GM21528 (cell line): ENCODE results near the gene GUCY2D.

Experiments used
- ATAC-seq: cut with Tn5 transposase; IDR thresholded peaks from one replicate; pipeline ENCODE4 v1.9.1; 2021; ENCODE audit warnings: mild to moderate bottlenecking, moderate library complexity; ENCODE audit not compliant: unreplicated experiment, low FRiP score

Gene GUCY2D

DNA sequence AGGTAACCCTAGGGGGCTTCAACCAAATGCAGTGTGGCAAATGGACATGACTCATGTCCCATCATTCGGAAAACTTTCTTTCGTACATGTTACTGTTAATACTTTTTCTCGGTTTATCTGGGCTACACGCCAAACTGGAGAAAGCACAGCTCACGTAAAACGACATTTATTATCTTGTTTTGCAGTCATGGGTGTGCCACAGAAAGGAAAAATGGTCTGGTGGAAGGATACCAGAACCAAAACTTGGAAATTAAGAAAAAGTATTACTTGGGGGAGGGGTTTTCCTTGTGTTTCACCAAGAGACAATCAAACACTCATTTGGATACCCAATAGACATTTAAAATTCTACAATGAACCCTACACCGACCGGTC is 60.0 kb downstream of the GUCY2D start:
- no peak for ATAC-seq

DNA sequence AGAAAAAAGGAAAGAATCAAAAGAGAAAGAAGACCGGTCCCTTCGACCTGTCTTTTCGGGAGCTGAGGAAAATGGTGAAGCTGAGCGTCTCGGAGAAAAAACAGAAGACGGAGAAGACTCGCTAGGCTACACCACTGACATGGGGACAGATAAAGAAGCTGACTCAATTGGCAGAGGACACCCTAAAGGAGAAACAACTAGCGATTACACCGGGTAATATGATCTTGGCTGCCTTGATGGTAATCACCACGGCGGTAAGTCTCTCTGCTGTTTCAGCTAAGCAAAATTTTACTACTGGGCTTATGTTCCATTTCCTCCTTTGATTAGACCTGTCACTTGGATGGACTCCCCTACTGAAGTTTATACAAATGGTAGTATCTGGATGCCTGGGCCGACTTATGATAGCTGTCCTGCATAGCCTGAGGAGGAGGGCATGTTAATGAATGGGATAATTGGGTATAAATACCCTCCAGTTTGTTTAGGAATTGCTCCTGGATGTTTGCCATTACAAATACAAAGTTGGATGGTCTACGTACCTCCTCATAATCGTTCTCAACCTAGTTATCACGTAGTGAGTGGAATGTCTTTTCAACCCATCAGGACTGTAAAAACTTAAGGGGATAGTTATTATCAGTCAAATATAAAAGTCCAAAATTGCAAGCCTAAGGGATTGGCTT is 60.5 kb downstream of the GUCY2D start:
- ATAC-seq = no peak

GRCh38 chr17:8063761-8064534 is 61.5 kb downstream of the GUCY2D start:
- no peak for ATAC-seq

DNA sequence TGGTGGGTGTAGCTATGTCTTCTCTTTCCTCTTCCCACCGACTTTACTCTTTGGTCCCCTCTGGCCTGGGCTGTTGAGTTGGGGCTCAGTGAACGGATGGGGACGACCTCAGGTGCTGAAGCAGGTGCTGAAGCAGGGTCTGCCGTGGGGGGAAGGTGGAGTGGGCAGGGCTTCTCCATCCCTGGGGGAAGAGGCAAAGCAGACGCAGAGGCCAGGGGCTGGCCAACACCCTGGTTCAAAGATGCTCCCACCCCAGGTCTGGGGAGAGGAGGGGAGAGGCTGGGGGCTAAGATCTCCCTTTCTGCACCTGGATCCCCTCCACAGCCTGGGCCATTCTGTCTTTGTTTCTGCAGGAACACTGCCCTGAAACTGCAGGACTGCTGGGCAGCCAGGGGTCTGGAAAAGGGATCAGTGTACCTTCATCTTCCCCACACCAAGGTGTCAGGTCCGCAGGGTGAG is 62.2 kb downstream of the GUCY2D start:
- no peak for ATAC-seq

DNA sequence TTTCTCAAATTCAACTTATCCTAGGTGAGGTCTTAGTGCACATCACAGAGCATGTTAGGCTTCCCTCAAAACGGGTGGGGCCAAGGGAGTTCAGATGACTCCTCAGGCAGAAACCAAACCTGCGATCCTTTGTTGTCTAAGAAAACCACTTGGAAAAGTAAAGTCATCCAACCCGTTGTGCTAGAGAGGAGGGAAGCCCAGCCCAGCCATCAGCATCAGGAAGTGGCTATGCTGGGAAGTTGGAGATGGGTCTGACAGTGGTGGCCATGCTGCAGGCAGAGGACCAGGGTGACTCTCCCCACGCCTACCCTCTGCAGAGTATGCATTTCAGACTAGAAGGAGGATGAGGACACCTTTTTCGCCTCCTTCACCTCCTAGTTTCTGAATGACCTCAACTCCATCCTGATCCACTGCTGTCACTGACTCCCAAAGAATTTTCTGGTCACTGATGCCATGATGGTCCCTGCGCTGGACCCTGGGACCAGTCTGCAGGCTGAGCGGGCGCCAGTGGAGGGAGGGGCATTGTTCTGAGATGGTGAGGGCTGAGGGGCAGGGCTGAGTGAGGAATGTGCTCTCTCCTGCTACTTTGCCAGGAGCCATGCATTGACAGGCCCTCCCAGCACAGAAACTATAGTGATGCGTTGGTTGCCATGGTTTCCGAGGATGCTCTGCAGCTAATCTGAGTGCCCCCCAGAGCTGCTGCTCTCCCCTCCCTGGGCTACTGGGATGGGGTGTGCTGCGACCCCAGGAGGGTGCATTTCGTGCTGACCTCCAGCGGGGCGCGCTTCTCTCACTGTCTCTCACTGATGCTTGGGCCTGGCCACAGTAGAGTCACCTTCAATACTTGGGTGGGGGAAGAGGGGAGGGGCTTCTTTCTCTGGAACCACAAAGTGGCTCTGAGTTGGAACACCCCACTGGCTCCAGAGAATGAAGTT is 64.7 kb downstream of the GUCY2D start:
- ATAC-seq = no peak

- ATAC-seq = no peak
Observed at GRCh38 chr17:8067806-8068205, 65.4 kb downstream of the GUCY2D start.

DNA sequence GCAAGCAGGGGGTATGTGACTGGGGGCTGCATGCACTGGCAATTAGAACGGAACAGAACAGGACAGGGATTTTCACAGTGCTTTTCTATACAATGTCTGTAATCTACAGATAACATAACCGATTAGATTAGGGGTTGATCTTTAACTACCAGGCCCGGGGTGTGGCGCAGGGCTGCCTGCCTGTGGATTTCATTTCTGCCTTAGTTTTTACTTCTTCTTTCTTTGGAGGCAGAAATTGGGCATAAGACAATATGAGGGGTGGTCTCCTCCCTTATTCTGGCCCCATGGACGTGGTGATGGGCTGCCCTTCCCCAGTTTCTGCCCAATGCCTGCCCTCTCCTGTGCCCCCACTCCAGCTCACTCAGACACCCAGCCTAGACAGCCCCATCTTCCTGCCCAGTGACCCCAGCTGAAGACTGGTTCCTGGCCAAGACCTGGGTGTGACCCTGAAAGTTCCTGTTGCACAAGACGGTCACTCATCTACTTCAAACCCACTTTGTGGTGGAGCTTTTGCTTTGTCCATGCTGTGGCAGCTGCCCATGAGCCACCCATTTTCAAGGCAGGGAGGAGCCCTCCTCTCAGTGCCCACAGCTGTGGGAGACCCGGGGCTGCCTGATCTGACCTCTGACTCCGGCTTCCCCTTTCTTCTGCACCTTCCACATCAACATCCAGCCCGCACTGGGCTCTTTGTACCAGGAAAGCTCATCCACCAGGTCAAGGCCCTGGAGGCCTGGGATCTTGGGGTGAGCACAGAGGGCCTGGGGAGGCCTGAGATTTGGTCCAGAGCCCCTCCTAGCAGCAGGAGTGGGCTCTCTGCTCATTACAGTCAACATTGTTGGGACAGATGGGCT is 66.5 kb downstream of the GUCY2D start:
- no peak for ATAC-seq

DNA sequence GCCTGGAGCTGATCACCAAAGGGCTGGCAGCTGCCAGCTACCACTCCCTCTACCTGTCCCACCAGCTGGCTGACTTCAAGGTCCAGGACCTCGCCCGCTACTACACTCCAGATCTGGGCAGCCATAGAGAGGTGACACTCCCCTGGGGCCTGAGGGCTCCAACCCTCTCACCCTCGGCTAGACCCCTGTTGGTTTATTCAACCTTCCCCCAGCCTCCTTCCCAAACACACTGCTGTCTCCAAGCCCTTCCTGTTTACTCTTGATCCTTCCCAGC is 67.1 kb downstream of the GUCY2D start:
- no peak for ATAC-seq
